B cell (primary cell): ENCODE data around the gene STX1A. TPM values are rescaled to one million over a fixed set of nuclear protein-coding genes. Genes with fewer than 3 reads are reported as not detected.
A peak's percentile ranks its signal among the peaks of the same experiment; 100 is the strongest.

Source experiments
- ATAC-seq: fragments of 200-7000 bp; cut with Tn5 transposase; one replicate; pipeline ENCODE4 v1.10.0; 2021; ENCODE audit warnings: low read depth, mild to moderate bottlenecking, moderate number of reproducible peaks, moderate library complexity
- CTCF ChIA-PET: fragments of 350-600 bp; sonication (Branson Sonifier 250); formaldehyde crosslinking; loops from one replicate; lab custom pipeline; 2021; ENCODE audit warnings: antibody characterized with exemption, inconsistent platforms; lab: Charles Lee
- POLR2A ChIA-PET: fragments of 350-600 bp; sonication (Branson Sonifier 250); formaldehyde crosslinking; loops from one replicate; lab custom pipeline; 2021; ENCODE audit warnings: antibody characterized with exemption; lab: Charles Lee
- DNase-seq: peaks from one replicate; pipeline ENCODE4 v3.0.0; 2013
- H2AFZ ChIP-seq: 2 replicates; pipeline ENCODE4 v1.6.1; 2012; ENCODE audit warnings: mild to moderate bottlenecking, low read depth, low read length; ENCODE audit not compliant: insufficient read depth, poor library complexity, severe bottlenecking
- H3K27ac ChIP-seq, 2 donors: 1 replicate in 1 of 2; 2 replicates in 1 of 2; pipeline ENCODE4 v1.5.1; 2012 to 2013; ENCODE audit warnings: low read length in 2 of 2, mild to moderate bottlenecking in 2 of 2, moderate library complexity in 1 of 2
- H3K27me3 ChIP-seq, 4 experiments: fragments of 200-600 bp in 1 of 4; sonication (generic) in 1 of 4; replicated peaks in 1 of 4; 1 replicate in 2 of 4; 2 replicates in 2 of 4; pipeline versions ENCODE4 v1.6.1 to v1.7.0; 2013 to 2016; ENCODE audit warnings: low read length in 3 of 4, mild to moderate bottlenecking in 2 of 4, mixed read lengths in 1 of 4, moderate library complexity in 1 of 4; ENCODE audit not compliant: insufficient read depth in 4 of 4, control insufficient read depth in 3 of 4; ENCODE audit errors: control extremely low read depth in 1 of 4
- H3K36me3 ChIP-seq, 2 experiments: replicated peaks in 1 of 2; 1 replicate in 1 of 2; 2 replicates in 1 of 2; pipeline versions ENCODE4 v1.6.1 to v1.7.1; 2013; ENCODE audit warnings: low read length in 1 of 2; ENCODE audit not compliant: insufficient read depth in 2 of 2, control insufficient read depth in 1 of 2; ENCODE audit errors: control extremely low read depth in 1 of 2, extremely low read depth in 1 of 2
- H3K4me1 ChIP-seq, 2 donors: fragments of 200-600 bp in 1 of 2; sonication (generic) in 1 of 2; 1 replicate in 1 of 2; 2 replicates in 1 of 2; pipeline versions ENCODE4 v1.5.1 to v1.6.1; 2013 to 2017; ENCODE audit warnings: low read length in 2 of 2; ENCODE audit not compliant: control insufficient read depth in 2 of 2, insufficient read depth in 2 of 2
- H3K4me2 ChIP-seq: replicated peaks from 2 replicates; pipeline ENCODE3; 2012; ENCODE audit warnings: mild to moderate bottlenecking, low read depth, low read length; ENCODE audit not compliant: poor library complexity, severe bottlenecking
- H3K4me3 ChIP-seq, 5 experiments: fragments of 200-600 bp in 1 of 5; sonication (generic) in 1 of 5; 1 replicate in 3 of 5; 2 replicates in 2 of 5; pipeline versions ENCODE4 v1.5.1 to v1.7.0; 2011 to 2016; ENCODE audit warnings: low read length in 4 of 5, mild to moderate bottlenecking in 4 of 5, low read depth in 2 of 5, control low read depth in 1 of 5, moderate library complexity in 1 of 5; ENCODE audit not compliant: insufficient read depth in 1 of 5; ENCODE audit errors: control extremely low read depth in 1 of 5, extremely low read depth in 1 of 5
- H3K79me2 ChIP-seq: fragments of 200-600 bp; sonication (generic); one replicate; pipeline ENCODE4 v1.6.0; 2016; ENCODE audit warnings: low read length; ENCODE audit not compliant: control insufficient read depth, insufficient read depth
- H3K9ac ChIP-seq: fragments of 200-600 bp; sonication (generic); 2 replicates; pipeline ENCODE4 v1.6.1; 2017; ENCODE audit warnings: mild to moderate bottlenecking, low read length, moderate library complexity
- H3K9me3 ChIP-seq, 3 donors: one replicate each; pipeline versions ENCODE4 v1.6.1 to v1.7.1; 2013; ENCODE audit warnings: low read length in 2 of 3; ENCODE audit not compliant: control insufficient read depth in 2 of 3, insufficient read depth in 1 of 3; ENCODE audit errors: control extremely low read depth in 1 of 3
- H4K20me1 ChIP-seq: 2 replicates; pipeline ENCODE4 v1.6.0; 2012; ENCODE audit warnings: mild to moderate bottlenecking, low read length; ENCODE audit not compliant: insufficient read depth, control insufficient read depth, poor library complexity, severe bottlenecking
- H3K27ac Mint-ChIP-seq: one replicate; pipeline ENCODE4 v1.8.0; 2021; ENCODE audit warnings: mixed read lengths
- H3K27me3 Mint-ChIP-seq: one replicate; pipeline ENCODE4 v1.8.0; 2021; ENCODE audit warnings: mixed read lengths
- H3K4me1 Mint-ChIP-seq: one replicate; pipeline ENCODE4 v1.8.0; 2021; ENCODE audit warnings: mixed read lengths
- H3K4me3 Mint-ChIP-seq: one replicate; pipeline ENCODE4 v1.8.0; 2021; ENCODE audit warnings: mixed read lengths
- H3K9me3 Mint-ChIP-seq: one replicate; pipeline ENCODE4 v1.8.0; 2022; ENCODE audit warnings: mixed read lengths; ENCODE audit not compliant: insufficient read depth
- EZH2 ChIP-seq: IDR thresholded peaks from 2 replicates; pipeline ENCODE4 v1.6.1; 2012; ENCODE audit warnings: borderline replicate concordance, low read depth, mild to moderate bottlenecking, moderate library complexity, low read length; ENCODE audit not compliant: insufficient read depth, poor library complexity, severe bottlenecking
- WGBS: methylation state at CpG from one replicate; pipeline ENCODE4 v1.1.5; 2013; ENCODE audit warnings: missing lambda C conversion rate; ENCODE audit not compliant: insufficient coverage; 5-methylcytosine and 5-hydroxymethylcytosine counted together
- intact Hi-C: fragments of 100-400 bp; cut with micrococcal nuclease; formaldehyde crosslinking; loops from one replicate; pipeline ENCODE4 v1.10.0; 2022
- polyA plus RNA-seq: library from polyadenylated mRNA; depleted of rRNA; stranded (reverse); fragments of >200 nt; gene quantifications from 2 replicates; pipeline ENCODE4 v1.2.3, GENCODE V29; 2012
- total RNA-seq, 2 donors: library from RNA; stranded (reverse); fragments of 120-200 nt in 1 of 2; gene quantifications; 1 replicate in 1 of 2; 2 replicates in 1 of 2; pipeline versions ENCODE4 v1.2.3 to v1.2.4, GENCODE V29; 2013 to 2022
- TF ChIP-seq, protein P1 (sequence below): fragments of 200-600 bp; IDR thresholded peaks from one replicate; pipeline ENCODE4 v1.8.0; 2022; ENCODE audit warnings: antibody characterized with exemption, mild to moderate bottlenecking

STX1A gene
- total and polyA plus RNA-seq, 2 donors (not counting 1 experiment from before 2014, with no cell fraction given), result 3.1 to 9.6 TPM

DNA sequence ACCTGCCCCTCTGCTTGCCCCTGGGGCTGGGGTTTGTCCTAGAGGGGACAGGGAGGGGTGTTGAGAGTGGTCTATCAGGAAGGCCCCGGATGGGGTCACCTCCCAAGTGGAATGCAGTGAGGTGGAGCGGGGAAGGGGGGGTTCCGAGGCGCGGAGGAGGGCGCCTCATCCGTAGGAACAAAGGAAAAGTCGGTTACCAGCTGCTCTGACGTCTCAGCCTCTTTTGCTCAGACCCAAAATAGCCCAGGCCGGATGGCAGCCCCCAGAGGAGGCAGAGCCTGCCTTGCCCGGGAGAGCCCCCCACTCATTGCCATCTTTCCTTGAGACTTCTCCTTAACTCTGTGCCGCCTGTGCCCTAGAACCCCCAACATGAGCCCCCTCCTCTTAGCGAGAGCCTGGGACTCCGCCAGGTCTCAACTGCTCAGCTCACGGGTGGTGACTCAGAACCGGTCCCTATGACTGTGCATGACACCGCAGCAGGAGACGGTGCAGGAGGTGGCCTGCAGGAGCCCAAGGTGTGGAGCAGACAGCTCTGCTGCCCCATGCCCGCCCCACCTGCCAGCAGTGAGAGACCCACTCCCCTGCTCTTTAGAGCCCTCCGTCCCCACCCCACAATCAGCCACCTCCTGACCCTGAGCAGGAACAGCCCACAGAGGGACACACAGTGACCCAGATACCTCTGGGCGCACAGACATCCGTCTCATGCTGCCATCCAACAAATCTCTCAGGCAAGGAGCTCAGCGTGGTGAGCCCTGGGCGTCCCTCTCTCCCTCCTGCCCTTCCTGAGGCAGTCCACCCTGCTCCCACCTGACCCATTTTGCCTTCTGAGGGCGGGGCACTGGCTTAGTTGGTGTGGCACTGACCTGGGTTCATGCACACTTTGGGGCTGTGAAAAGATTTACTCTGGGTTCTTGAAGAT, 13.1 kb downstream of the STX1A start:
- Mint-ChIP-seq H3K27ac (peak overlapping the region; percentile 50), H3K4me1 (peaks cover 25% of the 10 kb centered on the region), H3K4me3 (no peak overlapping the region), H3K9me3 (no peaks in the 10 kb centered on the region), H3K27me3 (peaks cover 6% of the 10 kb centered on the region)
- Histone ChIP-seq H3K9me3 (peaks cover 0 to 2% (median 0%) of the 10 kb centered on the region in 3 donors), H3K4me3 (no peak overlapping the region), H3K4me2 (peak overlapping the region; percentile 68), H3K79me2 (no peaks in the 10 kb centered on the region), H3K27me3 (peaks cover 0 to 10% (median 0%) of the 10 kb centered on the region in 4 experiments), H3K4me1 (peaks cover 18 to 22% of the 10 kb centered on the region in 2 donors), H3K36me3 (no peaks in the 10 kb centered on the region), H2AFZ (peak overlapping the region; percentile 66), H3K9ac (peak overlapping the region; percentile 8), H3K27ac (no peak overlapping the region), H4K20me1 (no peaks in the 10 kb centered on the region)
- TF ChIP-seq EZH2, result no peak
- TF ChIP-seq, protein P1, sequence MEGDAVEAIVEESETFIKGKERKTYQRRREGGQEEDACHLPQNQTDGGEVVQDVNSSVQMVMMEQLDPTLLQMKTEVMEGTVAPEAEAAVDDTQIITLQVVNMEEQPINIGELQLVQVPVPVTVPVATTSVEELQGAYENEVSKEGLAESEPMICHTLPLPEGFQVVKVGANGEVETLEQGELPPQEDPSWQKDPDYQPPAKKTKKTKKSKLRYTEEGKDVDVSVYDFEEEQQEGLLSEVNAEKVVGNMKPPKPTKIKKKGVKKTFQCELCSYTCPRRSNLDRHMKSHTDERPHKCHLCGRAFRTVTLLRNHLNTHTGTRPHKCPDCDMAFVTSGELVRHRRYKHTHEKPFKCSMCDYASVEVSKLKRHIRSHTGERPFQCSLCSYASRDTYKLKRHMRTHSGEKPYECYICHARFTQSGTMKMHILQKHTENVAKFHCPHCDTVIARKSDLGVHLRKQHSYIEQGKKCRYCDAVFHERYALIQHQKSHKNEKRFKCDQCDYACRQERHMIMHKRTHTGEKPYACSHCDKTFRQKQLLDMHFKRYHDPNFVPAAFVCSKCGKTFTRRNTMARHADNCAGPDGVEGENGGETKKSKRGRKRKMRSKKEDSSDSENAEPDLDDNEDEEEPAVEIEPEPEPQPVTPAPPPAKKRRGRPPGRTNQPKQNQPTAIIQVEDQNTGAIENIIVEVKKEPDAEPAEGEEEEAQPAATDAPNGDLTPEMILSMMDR, result no peak
- intact Hi-C loops, result loop anchor here (1.0 kb wide), 1 partner anchor 13 kb away; the partner anchor contains the start of gene STX1A
- ChIA-PET POLR2A (interaction anchor here (0.7 to 1.4 kb wide), 2 partner anchors 9 to 40 kb away, joined by 3 to 4 read pairs; no protein-coding TSS in a partner anchor), CTCF (interaction anchor here (0.6 to 2.5 kb wide), 6 partner anchors 10 to 149 kb away, joined by 3 to 8 read pairs (median 4); no protein-coding TSS in a partner anchor)
- WGBS, result 48% methylated on average over 21 of the region's 25 CpGs
- ATAC-seq (no peak), DNase-seq (no peak)
